Thyroid gland (tissue), 4 donors: Measurements from ENCODE around the gene ADAMTSL1.

Source experiments
- POLR2A ChIP-seq, 2 donors: fragments of 450-650 bp; IDR thresholded peaks; one replicate each; pipeline ENCODE4 v1.6.1; 2017; ENCODE audit warnings: antibody characterized with exemption in 2 of 2, mild to moderate bottlenecking in 2 of 2, moderate library complexity in 1 of 2
- TF ChIP-seq, protein P1 (sequence below), 6 experiments: fragments of 200-600 bp in 3 of 6; fragments of 450-650 bp in 3 of 6; sonication (generic) in 3 of 6; IDR thresholded peaks; one replicate each; pipeline ENCODE4 v1.5.1; 2016 to 2019; ENCODE audit warnings: antibody characterized with exemption in 6 of 6, mild to moderate bottlenecking in 2 of 6, inconsistent platforms in 1 of 6, moderate library complexity in 1 of 6

DNA sequence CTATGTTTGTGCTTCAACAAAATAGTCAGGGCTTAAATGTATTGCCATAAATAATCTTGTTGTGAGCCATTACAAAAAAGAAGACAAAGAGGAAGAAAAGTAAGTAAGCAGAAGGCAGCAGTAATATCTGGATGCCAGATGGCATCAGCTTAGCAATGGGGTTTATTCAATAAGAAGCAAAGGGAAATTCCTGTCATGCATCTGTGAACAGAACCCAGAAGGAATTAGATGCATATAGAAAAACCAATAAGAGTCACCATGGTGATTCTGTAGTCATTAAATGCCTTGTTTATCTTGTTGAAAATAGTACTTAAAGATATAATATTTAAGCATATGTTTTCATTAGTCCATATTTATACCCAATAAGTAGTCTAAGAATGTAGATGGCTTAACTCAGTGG is 216.0 kb downstream of the ADAMTSL1 start:
- TF ChIP-seq, protein P1, sequence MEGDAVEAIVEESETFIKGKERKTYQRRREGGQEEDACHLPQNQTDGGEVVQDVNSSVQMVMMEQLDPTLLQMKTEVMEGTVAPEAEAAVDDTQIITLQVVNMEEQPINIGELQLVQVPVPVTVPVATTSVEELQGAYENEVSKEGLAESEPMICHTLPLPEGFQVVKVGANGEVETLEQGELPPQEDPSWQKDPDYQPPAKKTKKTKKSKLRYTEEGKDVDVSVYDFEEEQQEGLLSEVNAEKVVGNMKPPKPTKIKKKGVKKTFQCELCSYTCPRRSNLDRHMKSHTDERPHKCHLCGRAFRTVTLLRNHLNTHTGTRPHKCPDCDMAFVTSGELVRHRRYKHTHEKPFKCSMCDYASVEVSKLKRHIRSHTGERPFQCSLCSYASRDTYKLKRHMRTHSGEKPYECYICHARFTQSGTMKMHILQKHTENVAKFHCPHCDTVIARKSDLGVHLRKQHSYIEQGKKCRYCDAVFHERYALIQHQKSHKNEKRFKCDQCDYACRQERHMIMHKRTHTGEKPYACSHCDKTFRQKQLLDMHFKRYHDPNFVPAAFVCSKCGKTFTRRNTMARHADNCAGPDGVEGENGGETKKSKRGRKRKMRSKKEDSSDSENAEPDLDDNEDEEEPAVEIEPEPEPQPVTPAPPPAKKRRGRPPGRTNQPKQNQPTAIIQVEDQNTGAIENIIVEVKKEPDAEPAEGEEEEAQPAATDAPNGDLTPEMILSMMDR (IDR thresholded peaks at IDR 0.05), result no peak
- no peak for TF ChIP-seq POLR2A (IDR thresholded peaks at IDR 0.05)
